ENCODE results near the gene CRY1. TPM values are rescaled to one million over a fixed set of nuclear protein-coding genes. Genes with fewer than 3 reads are reported as not detected.

CRY1 gene
- total and polyA plus RNA-seq, 9 of the 15 experiments (the other 6 are each of a cell fraction or from before 2014, with no cell fraction given), result 8.7 to 33.3 (median 25.2) TPM

DNA sequence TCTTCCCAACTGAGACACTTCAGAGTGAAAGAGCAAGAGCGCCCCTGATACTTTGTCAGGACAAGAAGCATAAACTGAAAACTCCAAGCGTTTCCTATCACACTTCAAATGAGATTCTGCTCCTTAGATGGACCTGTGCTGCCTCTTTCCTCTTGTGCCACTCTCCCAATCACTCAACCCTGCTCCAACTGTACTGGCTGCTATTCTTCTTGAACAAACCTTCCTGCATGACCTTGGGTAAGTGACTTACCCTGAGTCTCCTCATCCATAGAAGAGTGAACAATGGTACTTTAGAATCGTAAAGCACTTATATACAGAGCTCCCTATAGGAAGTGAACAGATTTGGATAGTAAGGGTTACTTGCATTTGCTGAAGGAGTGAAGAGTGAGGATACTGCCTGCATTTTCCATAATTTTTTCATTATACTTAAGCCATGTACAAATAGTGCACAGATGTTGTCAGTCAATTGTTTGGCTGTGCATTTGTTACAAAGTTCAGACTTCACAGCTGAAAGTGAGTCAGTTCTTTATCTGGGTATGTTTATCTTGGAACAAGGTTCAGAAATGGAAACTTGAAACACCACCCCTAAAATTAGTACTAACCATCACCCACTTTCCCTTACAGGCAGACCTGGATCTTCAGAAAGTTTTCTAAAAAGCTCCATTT is 117.2 kb downstream of the CRY1 start (continued):
- TF ChIP-seq ATF2 (CRISPR knock-in tag; IDR thresholded peaks at IDR 0.05), result no peak
- TF ChIP-seq, protein P1, sequence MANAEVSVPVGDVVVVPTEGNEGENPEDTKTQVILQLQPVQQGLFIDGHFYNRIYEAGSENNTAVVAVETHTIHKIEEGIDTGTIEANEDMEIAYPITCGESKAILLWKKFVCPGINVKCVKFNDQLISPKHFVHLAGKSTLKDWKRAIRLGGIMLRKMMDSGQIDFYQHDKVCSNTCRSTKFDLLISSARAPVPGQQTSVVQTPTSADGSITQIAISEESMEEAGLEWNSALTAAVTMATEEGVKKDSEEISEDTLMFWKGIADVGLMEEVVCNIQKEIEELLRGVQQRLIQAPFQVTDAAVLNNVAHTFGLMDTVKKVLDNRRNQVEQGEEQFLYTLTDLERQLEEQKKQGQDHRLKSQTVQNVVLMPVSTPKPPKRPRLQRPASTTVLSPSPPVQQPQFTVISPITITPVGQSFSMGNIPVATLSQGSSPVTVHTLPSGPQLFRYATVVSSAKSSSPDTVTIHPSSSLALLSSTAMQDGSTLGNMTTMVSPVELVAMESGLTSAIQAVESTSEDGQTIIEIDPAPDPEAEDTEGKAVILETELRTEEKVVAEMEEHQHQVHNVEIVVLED (CRISPR knock-in tag; IDR thresholded peaks at IDR 0.05), result no peak
- TF ChIP-seq ZNF384 (IDR thresholded peaks at IDR 0.05; ENCODE audit: low read depth, low read length), result no peak
- TF ChIP-seq MAFG (tag; conservative IDR thresholded peaks at IDR 0.05), result no peak
- TF ChIP-seq KLF10 (CRISPR knock-in tag; IDR thresholded peaks at IDR 0.05), result no peak
- TF ChIP-seq ZNF764 (CRISPR knock-in tag; IDR thresholded peaks at IDR 0.05; ENCODE audit: low read depth), result no peak
- TF ChIP-seq CREB3L1 (IDR thresholded peaks at IDR 0.05; ENCODE audit: borderline replicate concordance, low read depth), result no peak
- TF ChIP-seq RBM15 (IDR thresholded peaks at IDR 0.05; ENCODE audit: insufficient read depth, low read length), result no peak
- TF ChIP-seq BHLHE40 (IDR thresholded peaks at IDR 0.05; ENCODE audit: low read length), result no peak
- TF ChIP-seq MYBL2 (IDR thresholded peaks at IDR 0.05; ENCODE audit: low read depth), result no peak
- TF ChIP-seq MYBL2 (CRISPR knock-in tag; IDR thresholded peaks at IDR 0.05; ENCODE audit: borderline replicate concordance), result no peak
- no peak for TF ChIP-seq SRSF3 (IDR thresholded peaks at IDR 0.05; ENCODE audit: insufficient read depth, low read length)
- TF ChIP-seq ZNF589 (CRISPR knock-in tag; IDR thresholded peaks at IDR 0.05; ENCODE audit: low read depth), result no peak
- TF ChIP-seq ZNF561 (CRISPR knock-in tag; conservative IDR thresholded peaks at IDR 0.05), result no peak
- TF ChIP-seq SRSF7 (optimal IDR thresholded peaks at IDR 0.05; ENCODE audit: low read depth, low read length), result no peak
- no peak for TF ChIP-seq CSDE1 (IDR thresholded peaks at IDR 0.05)
- TF ChIP-seq CCNT2 (IDR thresholded peaks at IDR 0.05; ENCODE audit: borderline replicate concordance, extremely low read depth, insufficient read length, low read depth, low read length), result peak; percentile 32
- no peak for TF ChIP-seq TAF1 (IDR thresholded peaks at IDR 0.05; ENCODE audit: control insufficient read depth, extremely low read depth, insufficient read depth, low read length, severe bottlenecking)
- TF ChIP-seq THAP12 (CRISPR knock-in tag; IDR thresholded peaks at IDR 0.05), result no peak
- TF ChIP-seq ZNF445 (CRISPR knock-in tag; IDR thresholded peaks at IDR 0.05; ENCODE audit: low read depth), result no peak
- TF ChIP-seq ZKSCAN8 (CRISPR knock-in tag; IDR thresholded peaks at IDR 0.05), result no peak
- no peak for TF ChIP-seq GATA2 (CRISPR knock-in tag; IDR thresholded peaks at IDR 0.05)

Data from K562 (cell line).